HCT116 (cell line): ENCODE results near the gene KNDC1. TPM values are rescaled to one million over a fixed set of nuclear protein-coding genes. Genes with fewer than 3 reads are reported as not detected.

Source experiments
- ATAC-seq: fragments of 200-7000 bp; cut with Tn5 transposase; 2 replicates; pipeline ENCODE4 v1.9.1; 2020; ENCODE audit warnings: mild to moderate bottlenecking, moderate library complexity
- BruUV-seq: library from RNA; stranded (reverse); fragments of 400-500 nt; replicated peaks from 2 replicates; lab custom pipeline; 2021; lab: Mats Ljungman, UMichigan
- CTCF ChIA-PET: fragments of 300-600 bp; sonication (Branson Sonifier 250); formaldehyde crosslinking; loops from one replicate; lab custom pipeline; 2021; ENCODE audit warnings: antibody characterized with exemption; lab: Charles Lee
- POLR2A ChIA-PET: fragments of 300-600, 350-600 bp; sonication (Branson Sonifier 250); formaldehyde crosslinking; loops from one replicate; lab custom pipeline; 2021; ENCODE audit warnings: antibody characterized with exemption; lab: Charles Lee
- RAD21 ChIA-PET, 2 experiments: fragments of 300-600 bp; sonication (Branson Sonifier 250); formaldehyde crosslinking; loops; one replicate each; lab custom pipeline; 2023; ENCODE audit warnings: low total read pairs in 2 of 2; ENCODE audit not compliant: uncharacterized antibody in 2 of 2, unreplicated experiment in 2 of 2, low non-redundant PET in 1 of 2; lab: Charles Lee
- DNase-seq: peaks from one replicate; pipeline ENCODE4 v3.0.0-alpha.2; 2010; ENCODE audit warnings: low read depth, low spot score
- H2AFZ ChIP-seq: fragments of 200-600 bp; shearing (Covaris generic), sonication (generic); 2 replicates; pipeline ENCODE4 v1.6.1; 2017; ENCODE audit warnings: low read depth, mixed run types, mixed read lengths, antibody characterized with exemption, low read length; ENCODE audit not compliant: poor library complexity, severe bottlenecking
- H3K27ac ChIP-seq: 2 replicates; pipeline ENCODE4 v1.5.1; 2012; ENCODE audit warnings: low read depth, low read length
- H3K27me3 ChIP-seq: fragments of 200-600 bp; sonication (generic); 2 replicates; pipeline ENCODE4 v1.6.1; 2016; ENCODE audit warnings: mixed run types, low read length, mixed read lengths; ENCODE audit not compliant: insufficient read depth
- H3K36me3 ChIP-seq, 2 experiments: fragments of 200-500 bp in 1 of 2; fragments of 200-600 bp in 1 of 2; sonication (Bioruptor generic) in 1 of 2; sonication (generic) in 1 of 2; 2 replicates each; pipeline versions ENCODE4 v1.5.1 to v1.6.1; 2014 to 2016; ENCODE audit warnings: low read length in 2 of 2, inconsistent platforms in 1 of 2, mixed read lengths in 1 of 2, mixed run types in 1 of 2; ENCODE audit not compliant: insufficient read depth in 2 of 2, control insufficient read depth in 1 of 2
- H3K4me1 ChIP-seq, 2 experiments: fragments of 200-600 bp in 1 of 2; sonication (generic) in 1 of 2; 2 replicates each; pipeline versions ENCODE4 v1.5.1 to v1.6.1; 2012 to 2017; ENCODE audit warnings: low read length in 2 of 2, inconsistent platforms in 1 of 2, mild to moderate bottlenecking in 1 of 2, mixed read lengths in 1 of 2, mixed run types in 1 of 2, moderate library complexity in 1 of 2; ENCODE audit not compliant: insufficient read depth in 2 of 2, control insufficient read depth in 1 of 2
- H3K4me2 ChIP-seq: fragments of 200-600 bp; sonication (generic); 2 replicates; pipeline ENCODE4 v1.6.1; 2017; ENCODE audit warnings: mixed run types, low read length, mixed read lengths
- H3K4me3 ChIP-seq, 2 experiments: fragments of 200-600 bp in 1 of 2; sonication (generic) in 1 of 2; replicated peaks in 1 of 2; 2 replicates each; pipeline ENCODE4 v1.5.1; 2011 to 2016; ENCODE audit warnings: low read length in 2 of 2, control low read depth in 1 of 2, low read depth in 1 of 2, mild to moderate bottlenecking in 1 of 2, mixed read lengths in 1 of 2, mixed run types in 1 of 2
- H3K79me2 ChIP-seq: fragments of 200-600 bp; sonication (generic); 2 replicates; pipeline ENCODE4 v1.6.1; 2017; ENCODE audit warnings: mild to moderate bottlenecking, mixed run types, low read length, moderate library complexity, mixed read lengths; ENCODE audit not compliant: insufficient read depth
- H3K9ac ChIP-seq: fragments of 200-600 bp; sonication (generic); 2 replicates; pipeline ENCODE4 v1.6.1; 2016; ENCODE audit warnings: low read length, mixed read lengths
- H3K9me2 ChIP-seq: fragments of 200-600 bp; sonication (generic), shearing (Covaris generic); 2 replicates; pipeline ENCODE4 v1.6.1; 2017; ENCODE audit warnings: mixed run types, mild to moderate bottlenecking, moderate library complexity; ENCODE audit not compliant: insufficient read depth
- H3K9me3 ChIP-seq, 2 experiments: fragments of 200-500 bp in 1 of 2; fragments of 200-600 bp in 1 of 2; sonication (Bioruptor generic) in 1 of 2; sonication (generic) in 1 of 2; 2 replicates each; pipeline ENCODE4 v1.6.1; 2014 to 2017; ENCODE audit warnings: low read length in 2 of 2, mixed read lengths in 2 of 2, inconsistent platforms in 1 of 2, low read depth in 1 of 2, mild to moderate bottlenecking in 1 of 2, mixed run types in 1 of 2, moderate library complexity in 1 of 2; ENCODE audit not compliant: control insufficient read depth in 1 of 2, insufficient read depth in 1 of 2
- H4K20me1 ChIP-seq: fragments of 200-600 bp; sonication (generic), shearing (Covaris generic); 2 replicates; pipeline ENCODE4 v1.6.1; 2017; ENCODE audit warnings: mixed run types, mild to moderate bottlenecking, moderate library complexity; ENCODE audit not compliant: insufficient read depth
- CBX3 ChIP-seq: IDR thresholded peaks from 2 replicates; pipeline ENCODE4 v1.6.1; 2012; ENCODE audit warnings: low read depth
- EGR1 ChIP-seq: IDR thresholded peaks from 2 replicates; pipeline ENCODE4 v1.6.1; 2012; ENCODE audit warnings: low read depth
- EZH2 ChIP-seq: fragments of 200-600 bp; sonication (generic); IDR thresholded peaks from 2 replicates; pipeline ENCODE4 v1.6.1; 2017; ENCODE audit warnings: antibody characterized with exemption, mixed run types
- FOSL1 ChIP-seq: IDR thresholded peaks from 2 replicates; pipeline ENCODE4 v1.6.1; 2012; ENCODE audit warnings: low read depth
- JUND ChIP-seq: IDR thresholded peaks from 2 replicates; pipeline ENCODE4 v1.6.1; 2012
- POLR2AphosphoS5 ChIP-seq: IDR thresholded peaks from 2 replicates; pipeline ENCODE4 v1.6.1; 2011; ENCODE audit warnings: mild to moderate bottlenecking, low read depth, low read length, moderate library complexity
- SP1 ChIP-seq: IDR thresholded peaks from 2 replicates; pipeline ENCODE4 v1.6.1; 2012; ENCODE audit warnings: low read depth
- TCF7L2 ChIP-seq: IDR thresholded peaks from 2 replicates; pipeline ENCODE4 v1.7.0; 2011; ENCODE audit warnings: borderline replicate concordance, inconsistent platforms; ENCODE audit not compliant: insufficient read depth, insufficient read length; ENCODE audit errors: extremely low read depth
- YY1 ChIP-seq: IDR thresholded peaks from 2 replicates; pipeline ENCODE4 v1.6.1; 2011; ENCODE audit warnings: low read length, low read depth, moderate library complexity, mild to moderate bottlenecking; ENCODE audit not compliant: insufficient replicate concordance; ENCODE audit errors: extremely low read depth
- ZFX ChIP-seq: fragments of 450-650 bp; IDR thresholded peaks from 2 replicates; pipeline ENCODE4 v1.6.1; 2017
- ZNF274 ChIP-seq: fragments of 200-500 bp; sonication (Bioruptor generic); IDR thresholded peaks from 2 replicates; pipeline ENCODE4 v1.6.1; 2014; ENCODE audit warnings: mild to moderate bottlenecking, low read depth, low read length, inconsistent platforms
- intact Hi-C: fragments of 100-400 bp; cut with micrococcal nuclease; formaldehyde crosslinking; loops from 2 replicates; pipeline ENCODE4 v1.10.0; 2022
- total RNA-seq: library from RNA; stranded (reverse); gene quantifications from one replicate; pipeline ENCODE4 v1.2.1, GENCODE V29; 2021; ENCODE audit not compliant: unreplicated experiment
- TF ChIP-seq, protein P1 (sequence below): IDR thresholded peaks from 2 replicates; pipeline ENCODE4 v1.6.1; 2012
- TF ChIP-seq, protein P2 (sequence below): IDR thresholded peaks from 2 replicates; pipeline ENCODE4 v1.6.1; 2012; ENCODE audit warnings: low read depth
- TF ChIP-seq, protein P3 (sequence below): IDR thresholded peaks from 2 replicates; pipeline ENCODE4 v1.6.1; 2012
- TF ChIP-seq, protein P4 (sequence below): IDR thresholded peaks from 2 replicates; pipeline ENCODE4 v1.6.1; 2011; ENCODE audit warnings: mild to moderate bottlenecking, low read length, moderate library complexity; ENCODE audit not compliant: insufficient replicate concordance; ENCODE audit errors: extremely low read depth

Gene KNDC1
- total RNA-seq, 1 experiment from 2014 or later, result 3.6 TPM

DNA sequence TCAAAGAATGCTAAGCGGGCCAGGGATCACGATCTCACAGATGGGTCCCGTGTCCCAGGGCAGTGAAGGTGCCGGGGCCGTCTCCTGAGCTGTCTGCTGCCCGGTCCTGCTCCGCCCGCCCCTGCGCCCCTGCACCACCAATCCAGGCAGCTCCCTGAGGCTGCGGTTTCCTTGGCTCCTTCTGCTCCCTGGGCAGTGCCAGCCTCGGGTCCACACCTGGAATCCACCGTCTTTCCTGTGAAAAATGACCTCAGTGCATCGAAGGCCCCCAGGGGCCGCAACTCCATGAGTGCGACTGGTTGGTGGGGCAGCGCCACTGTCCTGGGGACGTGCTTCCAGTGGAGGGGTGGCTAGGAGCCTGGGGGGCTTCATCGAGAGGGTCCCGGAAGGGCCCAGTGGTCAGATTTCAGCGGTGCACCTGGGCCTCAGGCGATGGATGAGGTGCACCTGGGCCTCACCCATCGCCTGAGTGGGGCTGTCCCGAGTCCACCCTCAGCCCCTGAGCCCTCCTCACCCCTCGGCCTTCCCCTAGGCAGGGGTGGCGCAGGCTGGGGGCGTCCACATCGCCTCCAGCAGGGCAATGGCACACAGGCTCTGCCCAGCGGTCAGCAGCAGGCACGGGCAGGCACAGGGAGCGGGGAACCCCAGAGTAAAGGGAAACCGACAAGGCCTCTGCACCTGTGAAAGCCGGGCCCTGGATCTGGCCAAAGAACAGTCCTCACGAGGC lies 45.1 kb upstream of the KNDC1 start:
- DNase-seq (no peak), ATAC-seq (no peak)
- no peak overlapping the region for H3K4me2 ChIP-seq
- ChIA-PET CTCF (no interaction called here), RAD21 (no interaction called here), POLR2A (no interaction called here)
- H3K27me3 ChIP-seq, result no peaks in the 10 kb centered on the region
- H3K9me3 ChIP-seq, result no peaks in the 10 kb centered on the region; a peak in 1 of 4 replicates
- intact Hi-C loops, result no loop called here
- no peaks in the 10 kb centered on the region for H4K20me1 ChIP-seq
- no peak for TF ChIP-seq POLR2AphosphoS5
- no peak for TF ChIP-seq FOSL1
- no peak for TF ChIP-seq EGR1
- no peak for TF ChIP-seq JUND
- no peak for TF ChIP-seq EZH2
- TF ChIP-seq CBX3, result no peak
- TF ChIP-seq ZFX, result no peak
- TF ChIP-seq ZNF274, result no peak
- TF ChIP-seq SP1, result no peak
- no peak for TF ChIP-seq YY1
- TF ChIP-seq, protein P1, sequence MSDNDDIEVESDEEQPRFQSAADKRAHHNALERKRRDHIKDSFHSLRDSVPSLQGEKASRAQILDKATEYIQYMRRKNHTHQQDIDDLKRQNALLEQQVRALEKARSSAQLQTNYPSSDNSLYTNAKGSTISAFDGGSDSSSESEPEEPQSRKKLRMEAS, result no peak
- TF ChIP-seq TCF7L2, result no peak
- TF ChIP-seq, protein P2, sequence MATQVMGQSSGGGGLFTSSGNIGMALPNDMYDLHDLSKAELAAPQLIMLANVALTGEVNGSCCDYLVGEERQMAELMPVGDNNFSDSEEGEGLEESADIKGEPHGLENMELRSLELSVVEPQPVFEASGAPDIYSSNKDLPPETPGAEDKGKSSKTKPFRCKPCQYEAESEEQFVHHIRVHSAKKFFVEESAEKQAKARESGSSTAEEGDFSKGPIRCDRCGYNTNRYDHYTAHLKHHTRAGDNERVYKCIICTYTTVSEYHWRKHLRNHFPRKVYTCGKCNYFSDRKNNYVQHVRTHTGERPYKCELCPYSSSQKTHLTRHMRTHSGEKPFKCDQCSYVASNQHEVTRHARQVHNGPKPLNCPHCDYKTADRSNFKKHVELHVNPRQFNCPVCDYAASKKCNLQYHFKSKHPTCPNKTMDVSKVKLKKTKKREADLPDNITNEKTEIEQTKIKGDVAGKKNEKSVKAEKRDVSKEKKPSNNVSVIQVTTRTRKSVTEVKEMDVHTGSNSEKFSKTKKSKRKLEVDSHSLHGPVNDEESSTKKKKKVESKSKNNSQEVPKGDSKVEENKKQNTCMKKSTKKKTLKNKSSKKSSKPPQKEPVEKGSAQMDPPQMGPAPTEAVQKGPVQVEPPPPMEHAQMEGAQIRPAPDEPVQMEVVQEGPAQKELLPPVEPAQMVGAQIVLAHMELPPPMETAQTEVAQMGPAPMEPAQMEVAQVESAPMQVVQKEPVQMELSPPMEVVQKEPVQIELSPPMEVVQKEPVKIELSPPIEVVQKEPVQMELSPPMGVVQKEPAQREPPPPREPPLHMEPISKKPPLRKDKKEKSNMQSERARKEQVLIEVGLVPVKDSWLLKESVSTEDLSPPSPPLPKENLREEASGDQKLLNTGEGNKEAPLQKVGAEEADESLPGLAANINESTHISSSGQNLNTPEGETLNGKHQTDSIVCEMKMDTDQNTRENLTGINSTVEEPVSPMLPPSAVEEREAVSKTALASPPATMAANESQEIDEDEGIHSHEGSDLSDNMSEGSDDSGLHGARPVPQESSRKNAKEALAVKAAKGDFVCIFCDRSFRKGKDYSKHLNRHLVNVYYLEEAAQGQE, result no peak
- TF ChIP-seq, protein P3, sequence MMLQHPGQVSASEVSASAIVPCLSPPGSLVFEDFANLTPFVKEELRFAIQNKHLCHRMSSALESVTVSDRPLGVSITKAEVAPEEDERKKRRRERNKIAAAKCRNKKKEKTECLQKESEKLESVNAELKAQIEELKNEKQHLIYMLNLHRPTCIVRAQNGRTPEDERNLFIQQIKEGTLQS, result no peak
- TF ChIP-seq, protein P4, sequence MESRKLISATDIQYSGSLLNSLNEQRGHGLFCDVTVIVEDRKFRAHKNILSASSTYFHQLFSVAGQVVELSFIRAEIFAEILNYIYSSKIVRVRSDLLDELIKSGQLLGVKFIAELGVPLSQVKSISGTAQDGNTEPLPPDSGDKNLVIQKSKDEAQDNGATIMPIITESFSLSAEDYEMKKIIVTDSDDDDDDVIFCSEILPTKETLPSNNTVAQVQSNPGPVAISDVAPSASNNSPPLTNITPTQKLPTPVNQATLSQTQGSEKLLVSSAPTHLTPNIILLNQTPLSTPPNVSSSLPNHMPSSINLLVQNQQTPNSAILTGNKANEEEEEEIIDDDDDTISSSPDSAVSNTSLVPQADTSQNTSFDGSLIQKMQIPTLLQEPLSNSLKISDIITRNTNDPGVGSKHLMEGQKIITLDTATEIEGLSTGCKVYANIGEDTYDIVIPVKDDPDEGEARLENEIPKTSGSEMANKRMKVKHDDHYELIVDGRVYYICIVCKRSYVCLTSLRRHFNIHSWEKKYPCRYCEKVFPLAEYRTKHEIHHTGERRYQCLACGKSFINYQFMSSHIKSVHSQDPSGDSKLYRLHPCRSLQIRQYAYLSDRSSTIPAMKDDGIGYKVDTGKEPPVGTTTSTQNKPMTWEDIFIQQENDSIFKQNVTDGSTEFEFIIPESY, result no peak
- no peaks in the 10 kb centered on the region for H3K9me2 ChIP-seq
- H3K4me1 ChIP-seq, result peaks cover 2 to 6% of the 10 kb centered on the region in 2 experiments; a peak in 2 of 4 replicates
- no peaks in the 10 kb centered on the region for H3K79me2 ChIP-seq
- H2AFZ ChIP-seq, result no peak overlapping the region
- no peak overlapping the region for H3K4me3 ChIP-seq
- H3K36me3 ChIP-seq, result no peaks in the 10 kb centered on the region
- H3K27ac ChIP-seq, result no peak overlapping the region
- BruUV-seq, result no TSS peak
- H3K9ac ChIP-seq, result no peak overlapping the region
